HEK293T (cell line): ENCODE measurements around the gene SEC24A.

ENCODE experiments used
- CTCF ChIA-PET: fragments of 350-600 bp; formaldehyde crosslinking; extraction: SDS; loops from one replicate; lab custom pipeline; 2021; ENCODE audit warnings: antibody characterized with exemption, inconsistent platforms; lab: Yijun Ruan, JAX
- POLR2A ChIA-PET: fragments of 350-600 bp; formaldehyde crosslinking; extraction: SDS; loops from one replicate; lab custom pipeline; 2020; ENCODE audit warnings: antibody characterized with exemption, inconsistent platforms; lab: Yijun Ruan, JAX
- DNase-seq: peaks from one replicate; pipeline ENCODE4 v3.0.0; 2012; ENCODE audit warnings: mixed read lengths; ENCODE audit errors: extremely low spot score
- ARNT ChIP-seq: fragments of 450-650 bp; IDR thresholded peaks from 2 replicates; pipeline ENCODE4 v1.6.1; 2017; ENCODE audit warnings: mild to moderate bottlenecking
- BHLHE40 ChIP-seq: fragments of 450-650 bp; IDR thresholded peaks from 2 replicates; pipeline ENCODE4 v1.6.1; 2016; ENCODE audit warnings: mild to moderate bottlenecking, moderate library complexity, borderline replicate concordance
- CTBP1 ChIP-seq: fragments of 450-650 bp; IDR thresholded peaks from 2 replicates; pipeline ENCODE4 v1.6.1; 2016; ENCODE audit warnings: borderline replicate concordance
- ELF4 ChIP-seq: fragments of 450-650 bp; IDR thresholded peaks from 2 replicates; pipeline ENCODE4 v1.6.1; 2017; ENCODE audit warnings: antibody characterized with exemption
- FOXA1 ChIP-seq: fragments of 450-650 bp; IDR thresholded peaks from 2 replicates; pipeline ENCODE4 v1.6.1; 2016; ENCODE audit warnings: mild to moderate bottlenecking
- FOXK2 ChIP-seq: fragments of 450-650 bp; IDR thresholded peaks from 2 replicates; pipeline ENCODE4 v1.6.1; 2016; ENCODE audit warnings: mild to moderate bottlenecking
- FOXM1 ChIP-seq: fragments of 450-650 bp; IDR thresholded peaks from 2 replicates; pipeline ENCODE4 v1.6.1; 2017; ENCODE audit warnings: mild to moderate bottlenecking, borderline replicate concordance
- HDGF ChIP-seq: fragments of 450-650 bp; IDR thresholded peaks from 2 replicates; pipeline ENCODE4 v1.6.1; 2017; ENCODE audit warnings: antibody characterized with exemption, borderline replicate concordance
- L3MBTL2 ChIP-seq: fragments of 450-650 bp; conservative IDR thresholded peaks from 2 replicates; pipeline ENCODE4 v1.6.1; 2016; ENCODE audit warnings: mild to moderate bottlenecking
- LEF1 ChIP-seq: fragments of 450-650 bp; IDR thresholded peaks from 2 replicates; pipeline ENCODE4 v1.6.1; 2017; ENCODE audit warnings: mild to moderate bottlenecking, borderline replicate concordance
- NFRKB ChIP-seq: fragments of 450-650 bp; IDR thresholded peaks from 2 replicates; pipeline ENCODE4 v1.6.1; 2016; ENCODE audit warnings: mild to moderate bottlenecking, moderate library complexity
- PKNOX1 ChIP-seq: fragments of 450-650 bp; IDR thresholded peaks from 2 replicates; pipeline ENCODE4 v1.6.1; 2016
- SP1 ChIP-seq: fragments of 450-650 bp; IDR thresholded peaks from 2 replicates; pipeline ENCODE4 v1.6.1; 2017
- SUZ12 ChIP-seq: fragments of 450-650 bp; IDR thresholded peaks from 2 replicates; pipeline ENCODE4 v1.6.1; 2016; ENCODE audit warnings: mild to moderate bottlenecking
- TARDBP ChIP-seq: fragments of 450-650 bp; IDR thresholded peaks from 2 replicates; pipeline ENCODE4 v1.6.1; 2016
- ZNF384 ChIP-seq: fragments of 450-650 bp; IDR thresholded peaks from 2 replicates; pipeline ENCODE4 v1.6.1; 2016

SEC24A gene

GRCh38 chr5:134608555-134608954 is 40.0 kb upstream of the SEC24A start:
- CTCF ChIA-PET, result interaction anchor here (0.9 kb wide), 1 partner anchor 21 kb away, joined by 4 read pairs; no protein-coding TSS in a partner anchor
- POLR2A ChIA-PET, result interaction anchor here (1.3 kb wide), 1 partner anchor 40 kb away, joined by 3 read pairs; the partner anchor contains the start of gene SEC24A
- TF ChIP-seq SP1 (no peak), HDGF (no peak), SUZ12 (no peak), ELF4 (no peak), NFRKB (no peak), ZNF384 (no peak), FOXK2 (no peak)
- no peak for DNase-seq

GRCh38 chr5:134609232-134609851 is 39.2 kb upstream of the SEC24A start:
- ChIA-PET POLR2A (interaction anchor here (1.3 kb wide), 1 partner anchor 39 kb away, joined by 3 read pairs; the partner anchor contains the start of gene SEC24A), CTCF (interaction anchor here (0.9 kb wide), 1 partner anchor 22 kb away, joined by 4 read pairs; no protein-coding TSS in a partner anchor)
- TF ChIP-seq LEF1 (no peak), NFRKB (no peak), SUZ12 (no peak), FOXK2 (no peak), PKNOX1 (no peak), FOXM1 (no peak), L3MBTL2 (no peak)
- no peak for DNase-seq

- no peak for DNase-seq
- ChIA-PET POLR2A (no interaction called here), CTCF (interaction anchor here (0.6 to 1.4 kb wide), 3 partner anchors 24 to 219 kb away, joined by 4 to 6 read pairs (median 4); no protein-coding TSS in a partner anchor)
- TF ChIP-seq ZNF384, result 0 out of 2 replicates have a peak, but pooled peaks have one; percentile 12
- TF ChIP-seq TARDBP, result no peak
- no peak for TF ChIP-seq FOXM1
- TF ChIP-seq NFRKB, result no peak
Observed at GRCh38 chr5:134610725-134611124, 37.9 kb upstream of the SEC24A start.

- ChIA-PET POLR2A (no interaction called here), CTCF (interaction anchor here (1.4 kb wide), 1 partner anchor 24 kb away, joined by 6 read pairs; no protein-coding TSS in a partner anchor)
- TF ChIP-seq SP1 (no peak), FOXK2 (no peak), L3MBTL2 (no peak), CTBP1 (no peak), BHLHE40 (no peak), HDGF (no peak), PKNOX1 (no peak), ZNF384 (no peak), LEF1 (no peak), ARNT (no peak), FOXM1 (no peak), TARDBP (no peak), ELF4 (no peak), NFRKB (no peak), FOXA1 (no peak)
- no peak for DNase-seq
Observed at GRCh38 chr5:134611515-134611914, 37.1 kb upstream of the SEC24A start.

- DNase-seq, result no peak
- TF ChIP-seq SUZ12, result no peak
- TF ChIP-seq LEF1, result no peak
- TF ChIP-seq FOXM1, result no peak
- TF ChIP-seq ELF4, result no peak
- TF ChIP-seq NFRKB, result no peak
- no peak for TF ChIP-seq ARNT
- no peak for TF ChIP-seq HDGF
- TF ChIP-seq FOXA1, result no peak
- no peak for TF ChIP-seq PKNOX1
- no peak for TF ChIP-seq CTBP1
- no peak for TF ChIP-seq TARDBP
- TF ChIP-seq FOXK2, result no peak
- TF ChIP-seq BHLHE40, result no peak
- TF ChIP-seq L3MBTL2, result no peak
- TF ChIP-seq SP1, result no peak
- no peak for TF ChIP-seq ZNF384
- CTCF ChIA-PET, result interaction anchor here (0.6 kb wide), 1 partner anchor 339 kb away, joined by 3 read pairs; no protein-coding TSS in a partner anchor
- POLR2A ChIA-PET, result no interaction called here
Observed at GRCh38 chr5:134614450-134615085, 34.0 kb upstream of the SEC24A start.

- no peak for DNase-seq
- TF ChIP-seq L3MBTL2 (no peak), PKNOX1 (no peak), ZNF384 (no peak), BHLHE40 (no peak), ARNT (no peak), FOXM1 (no peak), FOXK2 (no peak), SP1 (no peak), NFRKB (no peak), TARDBP (no peak), CTBP1 (no peak), HDGF (no peak), SUZ12 (no peak), FOXA1 (no peak), LEF1 (no peak), ELF4 (no peak)
- POLR2A ChIA-PET, result interaction anchor here (1.5 kb wide), 1 partner anchor 11 kb away, joined by 3 read pairs; no protein-coding TSS in a partner anchor
- CTCF ChIA-PET, result no interaction called here
Observed at GRCh38 chr5:134620634-134621033, 28.0 kb upstream of the SEC24A start.
